Osteocyte (in vitro differentiated cells): Measurements from ENCODE around the gene FADS2. TPM values are rescaled to one million over a fixed set of nuclear protein-coding genes. Genes with fewer than 3 reads are reported as not detected.

Experiments used
- DNase-seq: peaks from one replicate; pipeline ENCODE4 v3.0.0; 2021; ENCODE audit warnings: mixed read lengths; ENCODE audit not compliant: unreplicated experiment; ENCODE audit errors: extremely low spot score
- H3K27ac Mint-ChIP-seq: one replicate; pipeline ENCODE4 v1.8.0; 2021; ENCODE audit warnings: mild to moderate bottlenecking, mixed read lengths; ENCODE audit not compliant: unreplicated experiment
- H3K27me3 Mint-ChIP-seq: one replicate; pipeline ENCODE4 v1.8.0; 2021; ENCODE audit warnings: mixed read lengths; ENCODE audit not compliant: unreplicated experiment
- H3K36me3 Mint-ChIP-seq: one replicate; pipeline ENCODE4 v1.8.0; 2021; ENCODE audit warnings: mixed read lengths; ENCODE audit not compliant: unreplicated experiment
- H3K4me1 Mint-ChIP-seq: one replicate; pipeline ENCODE4 v1.8.0; 2021; ENCODE audit warnings: mixed read lengths; ENCODE audit not compliant: unreplicated experiment
- H3K4me3 Mint-ChIP-seq: one replicate; pipeline ENCODE4 v1.8.0; 2021; ENCODE audit warnings: mild to moderate bottlenecking, moderate library complexity, mixed read lengths; ENCODE audit not compliant: unreplicated experiment
- H3K9me3 Mint-ChIP-seq: one replicate; pipeline ENCODE4 v1.8.0; 2021; ENCODE audit warnings: mixed read lengths; ENCODE audit not compliant: unreplicated experiment
- CTCF ChIP-seq: fragments of 200-600 bp; sonication (generic); IDR thresholded peaks from 2 replicates; pipeline ENCODE4 v1.5.0; 2021; ENCODE audit warnings: antibody characterized with exemption, mild to moderate bottlenecking, moderate library complexity
- total RNA-seq: library from RNA; stranded (reverse); gene quantifications from 2 replicates; pipeline ENCODE4 v1.2.1, GENCODE V29; 2021

FADS2 gene
- total RNA-seq, 1 donor from 2014 or later = 207 TPM

GRCh38 chr11:61847914-61848581, 19.9 kb downstream of the FADS2 start:
- Mint-ChIP-seq H3K9me3 (no peaks in the 10 kb centered on the region), H3K27me3 (no peaks in the 10 kb centered on the region), H3K4me1 (peaks cover 2% of the 10 kb centered on the region), H3K27ac (no peak overlapping the region), H3K4me3 (no peak overlapping the region), H3K36me3 (peaks cover 31% of the 10 kb centered on the region)
- no peak for TF ChIP-seq CTCF
- DNase-seq = no peak

- TF ChIP-seq CTCF = no peak
- Mint-ChIP-seq H3K27ac (no peak overlapping the region), H3K27me3 (no peaks in the 10 kb centered on the region), H3K4me1 (peaks cover 2% of the 10 kb centered on the region), H3K36me3 (peaks cover 32% of the 10 kb centered on the region), H3K4me3 (no peak overlapping the region), H3K9me3 (no peaks in the 10 kb centered on the region)
- no peak for DNase-seq
These were observed 20.5 kb downstream of the FADS2 start for GRCh38 chr11:61848631-61849030.

GRCh38 chr11:61850687-61851086, 22.6 kb downstream of the FADS2 start:
- Mint-ChIP-seq H3K36me3 (peaks cover 32% of the 10 kb centered on the region), H3K4me3 (no peak overlapping the region), H3K27me3 (no peaks in the 10 kb centered on the region), H3K27ac (no peak overlapping the region), H3K4me1 (peaks cover 2% of the 10 kb centered on the region), H3K9me3 (no peaks in the 10 kb centered on the region)
- no peak for DNase-seq
- TF ChIP-seq CTCF = no peak

- no peaks in the 10 kb centered on the region for H3K9me3 Mint-ChIP-seq
- TF ChIP-seq CTCF = no peak
- H3K27me3 Mint-ChIP-seq = no peaks in the 10 kb centered on the region
- H3K36me3 Mint-ChIP-seq = peaks cover 28% of the 10 kb centered on the region
- H3K4me1 Mint-ChIP-seq = no peaks in the 10 kb centered on the region
- no peak for DNase-seq
- H3K27ac Mint-ChIP-seq = no peak overlapping the region
- no peak overlapping the region for H3K4me3 Mint-ChIP-seq
These were observed 23.2 kb downstream of the FADS2 start for GRCh38 chr11:61851113-61851899.

- H3K36me3 Mint-ChIP-seq = peaks cover 26% of the 10 kb centered on the region
- H3K4me1 Mint-ChIP-seq = no peaks in the 10 kb centered on the region
- H3K4me3 Mint-ChIP-seq = no peak overlapping the region
- TF ChIP-seq CTCF = no peak
- no peak overlapping the region for H3K27ac Mint-ChIP-seq
- no peaks in the 10 kb centered on the region for H3K27me3 Mint-ChIP-seq
- no peak for DNase-seq
- no peaks in the 10 kb centered on the region for H3K9me3 Mint-ChIP-seq
These were observed 23.8 kb downstream of the FADS2 start for GRCh38 chr11:61851900-61852295.
